ENCODE results near the gene RGS18. TPM values are rescaled to one million over a fixed set of nuclear protein-coding genes. Genes with fewer than 3 reads are reported as not detected.

RGS18 gene
- total RNA-seq, 1 experiment from 2014 or later, result not detected

DNA sequence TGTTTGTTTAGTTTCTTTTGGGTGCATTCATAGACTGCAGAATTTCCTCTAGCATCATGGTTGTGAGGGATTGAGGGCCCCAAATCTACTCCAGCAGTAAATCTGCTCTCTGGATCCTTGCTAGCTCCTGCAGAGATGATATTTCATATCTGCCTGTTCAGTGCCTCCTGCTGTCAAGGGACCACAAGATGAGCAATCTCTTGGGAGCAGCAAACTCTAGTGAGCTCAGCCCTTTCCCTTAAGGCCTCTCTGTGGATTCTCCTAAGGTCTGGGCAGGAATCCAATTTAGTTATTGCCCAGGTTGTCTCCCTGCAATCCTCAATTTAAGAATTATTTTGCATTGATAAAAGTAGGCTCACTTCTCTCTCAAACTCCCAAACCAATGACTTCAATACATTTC, 76.9 kb downstream of the RGS18 start:
- Histone ChIP-seq H3K27ac (ENCODE audit: insufficient read length, low read depth, low read length) (no peak overlapping the region), H3K18ac (ENCODE audit: insufficient read length, low read depth, low read length) (no peak overlapping the region), H2BK20ac (ENCODE audit: low read depth, low read length, poor library complexity, severe bottlenecking) (no peak overlapping the region), H3K4me2 (ENCODE audit: insufficient read depth, insufficient read length, low read length) (no peak overlapping the region), H3K14ac (ENCODE audit: insufficient read depth, low read length) (no peak overlapping the region), H2BK120ac (ENCODE audit: low read depth, low read length, poor library complexity, severe bottlenecking) (no peak overlapping the region), H3K9ac (ENCODE audit: extremely low read depth, insufficient read length, low read length) (no peak overlapping the region), H2BK12ac (ENCODE audit: insufficient read length, low read depth, low read length) (no peak overlapping the region), H3K56ac (ENCODE audit: insufficient read length, low read depth, low read length) (no peak overlapping the region), H2AFZ (ENCODE audit: low read length) (no peak overlapping the region), H3T11ph (ENCODE audit: low read length) (no peak overlapping the region), H3K79me2 (ENCODE audit: insufficient read depth, low read length) (no peaks in the 10 kb centered on the region), H2BK5ac (ENCODE audit: insufficient read length, low read length) (no peak overlapping the region), H4K5ac (ENCODE audit: insufficient read length, low read depth, low read length) (no peak overlapping the region), H3K9me3 (ENCODE audit: control insufficient read depth, low read depth, low read length) (no peaks in the 10 kb centered on the region), H3K79me1 (ENCODE audit: insufficient read depth, low read depth, low read length, poor library complexity, severe bottlenecking) (no peaks in the 10 kb centered on the region), H2BK15ac (ENCODE audit: low read depth, low read length) (no peak overlapping the region), H3K23ac (ENCODE audit: insufficient read length, low read depth, low read length) (no peak overlapping the region), H4K91ac (ENCODE audit: insufficient read length, low read depth, low read length) (no peak overlapping the region), H2AK5ac (ENCODE audit: insufficient read length, low read length) (no peak overlapping the region), H4K8ac (replicated peaks; ENCODE audit: insufficient read length, low read depth, low read length) (no peak overlapping the region), H3K4ac (ENCODE audit: low read depth, low read length) (no peak overlapping the region), H3K23me2 (ENCODE audit: insufficient read length, low read depth, low read length, poor library complexity, severe bottlenecking) (no peaks in the 10 kb centered on the region), H3K4me1 (ENCODE audit: insufficient read depth, low read length) (no peaks in the 10 kb centered on the region), H4K20me1 (ENCODE audit: control insufficient read depth, insufficient read depth, insufficient read length) (no peaks in the 10 kb centered on the region), H3K27me3 (ENCODE audit: insufficient read depth, low read length) (no peaks in the 10 kb centered on the region)
- H3K4me3 Mint-ChIP-seq, result no peak overlapping the region
- H3K27ac Mint-ChIP-seq, result no peak overlapping the region
- DNase-seq, result no peak
- no peaks in the 10 kb centered on the region for H3K27me3 Mint-ChIP-seq (ENCODE audit: low read depth)
- H3K36me3 Mint-ChIP-seq (ENCODE audit: insufficient read depth in 1 of 3, low read depth in 3 of 3), result no peaks in the 10 kb centered on the region
- TF ChIP-seq, protein P1, sequence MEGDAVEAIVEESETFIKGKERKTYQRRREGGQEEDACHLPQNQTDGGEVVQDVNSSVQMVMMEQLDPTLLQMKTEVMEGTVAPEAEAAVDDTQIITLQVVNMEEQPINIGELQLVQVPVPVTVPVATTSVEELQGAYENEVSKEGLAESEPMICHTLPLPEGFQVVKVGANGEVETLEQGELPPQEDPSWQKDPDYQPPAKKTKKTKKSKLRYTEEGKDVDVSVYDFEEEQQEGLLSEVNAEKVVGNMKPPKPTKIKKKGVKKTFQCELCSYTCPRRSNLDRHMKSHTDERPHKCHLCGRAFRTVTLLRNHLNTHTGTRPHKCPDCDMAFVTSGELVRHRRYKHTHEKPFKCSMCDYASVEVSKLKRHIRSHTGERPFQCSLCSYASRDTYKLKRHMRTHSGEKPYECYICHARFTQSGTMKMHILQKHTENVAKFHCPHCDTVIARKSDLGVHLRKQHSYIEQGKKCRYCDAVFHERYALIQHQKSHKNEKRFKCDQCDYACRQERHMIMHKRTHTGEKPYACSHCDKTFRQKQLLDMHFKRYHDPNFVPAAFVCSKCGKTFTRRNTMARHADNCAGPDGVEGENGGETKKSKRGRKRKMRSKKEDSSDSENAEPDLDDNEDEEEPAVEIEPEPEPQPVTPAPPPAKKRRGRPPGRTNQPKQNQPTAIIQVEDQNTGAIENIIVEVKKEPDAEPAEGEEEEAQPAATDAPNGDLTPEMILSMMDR (conservative IDR thresholded peaks at IDR 0.05), result no peak
- H3K9me3 Mint-ChIP-seq, result no peaks in the 10 kb centered on the region
- no peaks in the 10 kb centered on the region for H3K4me1 Mint-ChIP-seq

Other genes starting within 250 kb of the RGS18 start
- not detected in 2 replicates for gene RGS21, start 158.5 kb downstream of the RGS18 start, total RNA-seq (2021)

All from H9 (cell line).